Measurements from ENCODE around the gene COL4A3. TPM values are rescaled to one million over a fixed set of nuclear protein-coding genes. Genes with fewer than 3 reads are reported as not detected.

COL4A3 gene
- total and polyA plus RNA-seq, 2 donors (not counting 3 experiments of a cell fraction or from before 2014, with no cell fraction given) = not detected

- Histone ChIP-seq H3K4me1 (ENCODE audit: control insufficient read depth, extremely low read depth, insufficient read depth, low read length) (no peaks in the 10 kb centered on the region), H3K9me3 (replicated peaks; ENCODE audit: control insufficient read depth, insufficient read depth, low read length) (no peaks in the 10 kb centered on the region), H3K9ac (replicated peaks; ENCODE audit: extremely low read depth, insufficient read depth, low read length) (no peak overlapping the region), H3K27ac (ENCODE audit: insufficient read depth, low read depth, low read length) (no peak overlapping the region), H3K4me3 (replicated peaks in 1 of 3; ENCODE audit: insufficient read depth in 1 of 3, low read depth in 1 of 3, low read length in 3 of 3) (no peak overlapping the region), H3K4me2 (ENCODE audit: insufficient read depth, low read length) (no peak overlapping the region), H3K9me1 (replicated peaks; ENCODE audit: control insufficient read depth, extremely low read depth, insufficient read depth, low read length) (no peaks in the 10 kb centered on the region), H2AFZ (ENCODE audit: low read depth, low read length) (no peak overlapping the region), H3K36me3 (ENCODE audit: control insufficient read depth in 2 of 2, extremely low read depth in 1 of 2, insufficient read depth in 2 of 2, low read length in 2 of 2) (no peaks in the 10 kb centered on the region), H3K79me2 (ENCODE audit: control insufficient read depth, insufficient read depth, low read length) (no peaks in the 10 kb centered on the region), H4K20me1 (replicated peaks; ENCODE audit: control insufficient read depth, extremely low read depth, insufficient read depth, low read length) (no peaks in the 10 kb centered on the region), H3K27me3 (ENCODE audit: control insufficient read depth in 2 of 2, insufficient read depth in 2 of 2, low read length in 2 of 2) (no peaks in the 10 kb centered on the region)
- dilution Hi-C loops (cut with MboI; ENCODE audit: extremely low pct_ligation_motif_present, low sequenced_read_pairs) (no loop called here), intact Hi-C loops (cut with micrococcal nuclease) (no loop called here)
- DNase-seq (ENCODE audit: low read depth, low spot score) = no peak
- POLR2A ChIA-PET = no interaction called here
- FAIRE-seq = no peak
- no TSS peak for BruUV-seq (replicated peaks)
- TF ChIP-seq POLR2AphosphoS5 (IDR thresholded peaks at IDR 0.05; ENCODE audit: insufficient read depth, low read depth, low read length) (no peak), MAX (IDR thresholded peaks at IDR 0.05; ENCODE audit: insufficient read depth, insufficient read length) (no peak), EZH2 (IDR thresholded peaks at IDR 0.05; ENCODE audit: borderline replicate concordance, low read depth, low read length, severe bottlenecking) (no peak), CTCF (IDR thresholded peaks at IDR 0.05; ENCODE audit: extremely low read depth in 1 of 2, insufficient read depth in 1 of 2, low read depth in 1 of 2, low read length in 2 of 2) (no peak), POLR2A (IDR thresholded peaks at IDR 0.05; ENCODE audit: low read depth, low read length) (no peak)
- CTCF ChIA-PET = interaction anchor here (0.7 kb wide), 1 partner anchor 123 kb away, joined by 3 read pairs; no protein-coding TSS in a partner anchor
These were observed 13.3 kb downstream of the COL4A3 start for GRCh38 chr2:227177592-227178336.
